ENCODE measurements around the gene SOX8. TPM values are rescaled to one million over a fixed set of nuclear protein-coding genes. Genes with fewer than 3 reads are reported as not detected.

Gene SOX8
- total RNA-seq, 1 donor from 2014 or later = 1.2 TPM

DNA sequence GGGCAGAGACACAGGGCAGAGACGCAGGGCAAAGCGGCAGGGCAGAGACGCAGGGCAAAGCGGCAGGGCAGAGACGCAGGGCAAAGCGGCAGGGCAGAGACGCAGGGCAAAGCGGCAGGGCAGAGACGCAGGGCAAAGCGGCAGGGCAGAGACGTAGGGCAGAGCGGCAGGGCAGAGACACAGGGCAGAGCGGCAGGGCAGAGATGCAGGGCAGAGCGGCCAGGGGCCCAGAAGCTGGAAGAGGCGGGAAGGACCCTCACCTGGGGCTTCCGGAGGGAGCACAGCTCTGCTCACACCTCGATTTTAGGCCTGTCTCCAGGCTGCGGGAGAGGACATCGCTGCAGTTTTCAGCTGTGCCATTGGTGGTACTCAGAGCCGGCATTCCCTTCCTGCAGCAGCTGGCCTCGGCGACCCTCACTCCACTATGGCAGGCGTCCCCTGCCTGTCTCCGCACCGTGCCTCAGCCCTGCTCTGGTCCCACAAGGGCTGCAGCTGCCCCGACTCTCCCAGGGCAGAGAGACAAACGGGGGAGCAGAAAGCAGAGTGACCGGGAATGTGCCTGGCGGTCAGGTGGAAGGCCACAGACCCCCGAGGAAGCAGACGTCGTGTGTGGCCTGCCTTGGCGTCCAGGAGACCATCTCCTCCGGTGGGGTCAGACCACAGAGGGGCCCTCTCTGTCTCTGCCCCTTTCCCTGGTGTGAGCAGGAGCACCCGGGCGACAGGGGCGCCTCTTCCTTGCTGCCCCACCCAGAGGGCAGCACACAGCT, 29.9 kb downstream of the SOX8 start:
- no peaks in the 10 kb centered on the region for H3K9me3 Mint-ChIP-seq
- peaks cover 5% of the 10 kb centered on the region for H3K27me3 Mint-ChIP-seq (ENCODE audit: low read depth)
- no peak overlapping the region for H3K4me3 Mint-ChIP-seq (ENCODE audit: low read depth)
- no peak overlapping the region for H3K27ac Mint-ChIP-seq
- intact Hi-C loops (cut with micrococcal nuclease) = no loop called here
- no peaks in the 10 kb centered on the region for H3K4me1 Mint-ChIP-seq (ENCODE audit: low read depth)
- no peak for DNase-seq (ENCODE audit: low spot score)
- H3K36me3 Mint-ChIP-seq (ENCODE audit: low read depth) = no peaks in the 10 kb centered on the region

DNA sequence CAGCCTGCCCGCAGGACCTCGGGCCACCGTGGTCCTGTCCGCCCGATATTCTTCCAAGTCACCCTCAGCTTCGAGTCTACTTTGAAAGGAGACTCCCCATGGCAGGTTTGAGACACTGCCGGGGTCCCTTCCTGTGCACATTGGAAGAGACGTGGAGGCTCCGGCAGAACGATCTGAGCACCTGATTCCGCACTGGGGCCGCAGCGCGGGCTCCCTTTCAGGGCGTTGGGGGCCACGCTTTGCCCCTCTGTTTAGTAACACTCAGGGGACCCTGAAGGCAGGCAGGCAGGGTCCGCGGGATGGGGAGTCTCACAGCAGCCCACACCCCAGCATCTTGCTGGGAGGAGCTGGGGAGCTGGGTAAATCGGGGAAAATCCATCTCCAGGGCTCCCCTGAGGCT, 30.6 kb downstream of the SOX8 start:
- H3K36me3 Mint-ChIP-seq (ENCODE audit: low read depth) = no peaks in the 10 kb centered on the region
- peaks cover 5% of the 10 kb centered on the region for H3K27me3 Mint-ChIP-seq (ENCODE audit: low read depth)
- intact Hi-C loops (cut with micrococcal nuclease) = no loop called here
- no peak overlapping the region for H3K27ac Mint-ChIP-seq
- H3K4me3 Mint-ChIP-seq (ENCODE audit: low read depth) = no peak overlapping the region
- H3K9me3 Mint-ChIP-seq = no peaks in the 10 kb centered on the region
- no peak for DNase-seq (ENCODE audit: low spot score)
- H3K4me1 Mint-ChIP-seq (ENCODE audit: low read depth) = no peaks in the 10 kb centered on the region

DNA sequence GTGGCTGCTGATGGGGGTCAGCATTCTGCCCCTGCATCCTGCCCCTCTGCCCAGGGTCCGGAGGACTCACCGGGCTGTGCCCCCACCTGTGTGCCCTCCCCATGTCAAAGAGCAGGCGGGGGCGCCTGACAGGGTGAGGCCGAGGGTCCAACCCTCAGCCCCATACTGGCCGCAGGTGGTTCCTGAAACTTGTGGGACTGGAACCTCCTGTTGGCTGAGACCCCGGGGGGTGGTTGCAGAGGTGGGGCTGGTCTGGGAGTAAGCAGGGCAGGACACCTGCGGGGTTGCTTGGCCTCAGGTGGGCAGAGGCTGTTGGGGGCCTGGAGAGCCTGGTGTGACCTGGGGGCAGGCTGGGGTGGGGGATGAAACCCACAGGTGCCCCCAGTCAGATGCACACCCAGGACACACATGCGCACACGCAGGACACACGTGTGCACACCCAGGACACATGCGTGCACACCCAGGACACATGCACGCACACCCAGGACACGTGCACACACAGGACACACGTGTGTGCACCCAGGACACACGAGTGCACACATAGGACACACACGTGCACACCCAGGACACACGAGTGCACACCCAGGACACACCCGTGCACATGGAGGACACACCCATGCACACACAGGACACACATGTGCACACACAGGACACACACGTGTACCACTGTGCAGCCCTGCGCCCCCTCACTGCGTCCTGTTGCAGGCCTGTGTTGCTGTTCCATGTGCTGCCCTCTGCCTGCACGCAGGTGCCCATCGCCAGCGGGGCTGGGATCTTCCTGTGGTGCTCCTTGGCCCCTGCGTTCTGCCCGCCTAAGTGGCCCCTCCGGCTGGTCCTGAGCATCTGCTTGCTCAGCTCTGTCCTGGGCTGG, 31.4 kb downstream of the SOX8 start:
- H3K9me3 Mint-ChIP-seq = no peaks in the 10 kb centered on the region
- DNase-seq (ENCODE audit: low spot score) = no peak
- intact Hi-C loops (cut with micrococcal nuclease) = no loop called here
- H3K4me3 Mint-ChIP-seq (ENCODE audit: low read depth) = no peak overlapping the region
- H3K27ac Mint-ChIP-seq = no peak overlapping the region
- no peaks in the 10 kb centered on the region for H3K4me1 Mint-ChIP-seq (ENCODE audit: low read depth)
- no peaks in the 10 kb centered on the region for H3K36me3 Mint-ChIP-seq (ENCODE audit: low read depth)
- H3K27me3 Mint-ChIP-seq (ENCODE audit: low read depth) = peaks cover 5% of the 10 kb centered on the region

DNA sequence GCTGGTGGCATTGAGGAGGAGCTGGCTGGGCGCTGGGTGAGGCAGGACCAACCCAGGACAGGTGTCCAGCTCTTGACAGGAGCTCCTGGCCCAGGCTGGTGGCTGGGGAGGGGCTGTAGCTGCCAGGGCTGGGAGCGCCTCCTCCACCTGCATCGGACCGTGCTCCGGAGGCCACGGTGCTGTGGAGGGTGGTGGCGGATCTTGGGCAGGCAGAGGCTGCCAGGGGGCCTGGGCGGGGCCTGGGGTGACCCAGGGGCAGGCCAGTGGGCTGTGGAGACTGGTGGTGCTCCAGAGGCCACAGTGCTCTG, 32.0 kb downstream of the SOX8 start:
- Mint-ChIP-seq H3K27ac (no peak overlapping the region), H3K4me3 (ENCODE audit: low read depth) (no peak overlapping the region), H3K27me3 (ENCODE audit: low read depth) (peaks cover 3% of the 10 kb centered on the region), H3K36me3 (ENCODE audit: low read depth) (no peaks in the 10 kb centered on the region), H3K9me3 (no peaks in the 10 kb centered on the region), H3K4me1 (ENCODE audit: low read depth) (no peaks in the 10 kb centered on the region)
- DNase-seq (ENCODE audit: low spot score) = no peak
- intact Hi-C loops (cut with micrococcal nuclease) = no loop called here

DNA sequence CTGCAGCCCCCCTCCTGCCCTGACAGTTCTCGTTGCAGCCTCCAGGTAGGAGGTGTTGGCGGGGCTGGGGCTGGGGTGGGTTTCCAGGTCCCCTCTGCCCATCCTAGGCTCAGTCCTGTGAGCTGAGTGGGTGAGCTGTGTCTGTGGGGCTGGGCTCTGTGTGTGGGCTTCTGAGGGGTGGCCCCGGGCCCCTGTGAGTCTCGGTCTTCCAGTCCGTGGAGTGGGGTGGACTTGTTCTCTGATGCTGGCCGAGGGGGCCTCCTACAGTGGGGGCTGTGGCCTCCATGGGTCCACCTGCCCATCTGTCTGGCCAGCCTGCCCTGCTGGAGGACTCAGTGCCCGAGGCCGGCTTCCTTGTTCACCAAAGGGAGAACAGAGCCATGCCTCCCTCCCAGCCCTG, 32.7 kb downstream of the SOX8 start:
- H3K4me3 Mint-ChIP-seq (ENCODE audit: low read depth) = no peak overlapping the region
- H3K36me3 Mint-ChIP-seq (ENCODE audit: low read depth) = no peaks in the 10 kb centered on the region
- H3K27ac Mint-ChIP-seq = no peak overlapping the region
- H3K27me3 Mint-ChIP-seq (ENCODE audit: low read depth) = no peaks in the 10 kb centered on the region
- no peaks in the 10 kb centered on the region for H3K4me1 Mint-ChIP-seq (ENCODE audit: low read depth)
- intact Hi-C loops (cut with micrococcal nuclease) = no loop called here
- no peak for DNase-seq (ENCODE audit: low spot score)
- no peaks in the 10 kb centered on the region for H3K9me3 Mint-ChIP-seq

DNA sequence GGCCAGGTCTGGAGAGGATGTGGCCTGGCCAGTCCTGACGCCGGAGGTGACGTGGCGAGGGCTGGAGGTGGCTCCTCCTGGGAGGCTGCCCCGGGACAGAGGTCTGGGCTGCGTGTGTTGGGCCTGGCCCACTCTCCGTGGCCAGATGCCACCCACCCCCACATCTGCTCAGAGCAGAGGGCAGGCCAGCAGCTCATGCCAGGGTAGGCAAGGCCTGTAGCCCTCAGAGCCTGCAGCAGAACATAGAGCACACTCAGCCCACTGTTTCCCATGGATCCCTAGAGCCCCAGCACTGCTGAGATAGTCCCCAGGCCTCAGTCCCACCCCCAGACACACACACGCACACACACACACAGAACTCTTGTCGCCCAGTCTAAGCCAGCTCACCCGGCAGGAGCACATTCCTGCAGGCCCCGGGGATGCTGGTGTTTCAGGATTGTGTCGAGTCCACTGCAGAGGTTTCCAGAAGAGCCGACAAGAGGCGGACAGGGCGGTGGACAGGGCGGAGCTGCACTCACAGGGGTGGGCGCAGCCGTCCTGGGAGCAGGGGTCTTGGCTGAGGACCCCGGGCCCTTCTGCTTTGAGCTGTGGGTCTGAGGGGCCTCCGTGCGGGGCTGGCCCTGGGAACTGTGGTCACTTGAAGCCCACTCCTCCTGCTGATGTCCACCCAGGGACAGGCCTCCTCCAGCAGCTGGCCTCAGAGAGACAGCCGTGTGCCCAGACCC, 33.4 kb downstream of the SOX8 start:
- Mint-ChIP-seq H3K9me3 (no peaks in the 10 kb centered on the region), H3K4me3 (ENCODE audit: low read depth) (no peak overlapping the region), H3K36me3 (ENCODE audit: low read depth) (no peaks in the 10 kb centered on the region), H3K27ac (no peak overlapping the region), H3K27me3 (ENCODE audit: low read depth) (no peaks in the 10 kb centered on the region), H3K4me1 (ENCODE audit: low read depth) (no peaks in the 10 kb centered on the region)
- intact Hi-C loops (cut with micrococcal nuclease) = no loop called here
- no peak for DNase-seq (ENCODE audit: low spot score)

DNA sequence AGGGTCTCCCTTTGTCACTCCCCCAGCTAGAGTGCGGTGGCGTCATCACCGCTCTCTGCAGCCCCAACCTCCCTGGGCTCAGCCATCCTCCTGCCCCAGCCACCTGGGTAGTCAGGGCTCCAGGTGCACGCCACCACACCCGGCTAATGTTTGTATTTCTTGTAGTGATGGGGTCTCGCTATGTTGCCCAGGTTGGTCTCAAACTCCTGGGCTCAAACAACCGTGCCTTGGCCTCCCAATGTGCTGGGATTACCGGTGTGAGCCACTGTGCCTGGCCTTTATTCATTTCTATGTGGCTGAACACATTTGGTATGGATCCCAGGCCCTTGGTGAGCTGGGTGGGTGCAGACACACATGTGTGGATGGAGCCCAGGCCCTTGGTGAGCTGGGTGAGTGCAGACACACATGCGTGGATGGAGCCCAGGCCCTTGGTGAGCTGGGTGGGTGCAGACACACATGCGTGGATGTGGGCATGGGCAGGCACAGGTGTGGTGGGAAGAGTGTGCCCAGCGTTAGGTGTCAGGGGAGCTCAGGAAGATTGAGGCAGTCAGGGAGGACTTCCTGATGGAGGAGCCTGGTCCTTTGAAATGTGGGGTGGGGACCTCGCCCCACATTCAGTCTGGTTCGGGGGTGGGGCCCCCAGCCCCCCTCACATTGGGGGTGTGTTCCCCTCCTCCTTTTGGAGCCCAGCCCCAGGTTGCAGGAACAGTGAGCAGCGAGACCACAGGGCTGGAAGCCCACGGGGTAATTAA, 37.1 kb downstream of the SOX8 start:
- H3K27ac Mint-ChIP-seq = no peak overlapping the region
- H3K36me3 Mint-ChIP-seq (ENCODE audit: low read depth) = no peaks in the 10 kb centered on the region

DNA sequence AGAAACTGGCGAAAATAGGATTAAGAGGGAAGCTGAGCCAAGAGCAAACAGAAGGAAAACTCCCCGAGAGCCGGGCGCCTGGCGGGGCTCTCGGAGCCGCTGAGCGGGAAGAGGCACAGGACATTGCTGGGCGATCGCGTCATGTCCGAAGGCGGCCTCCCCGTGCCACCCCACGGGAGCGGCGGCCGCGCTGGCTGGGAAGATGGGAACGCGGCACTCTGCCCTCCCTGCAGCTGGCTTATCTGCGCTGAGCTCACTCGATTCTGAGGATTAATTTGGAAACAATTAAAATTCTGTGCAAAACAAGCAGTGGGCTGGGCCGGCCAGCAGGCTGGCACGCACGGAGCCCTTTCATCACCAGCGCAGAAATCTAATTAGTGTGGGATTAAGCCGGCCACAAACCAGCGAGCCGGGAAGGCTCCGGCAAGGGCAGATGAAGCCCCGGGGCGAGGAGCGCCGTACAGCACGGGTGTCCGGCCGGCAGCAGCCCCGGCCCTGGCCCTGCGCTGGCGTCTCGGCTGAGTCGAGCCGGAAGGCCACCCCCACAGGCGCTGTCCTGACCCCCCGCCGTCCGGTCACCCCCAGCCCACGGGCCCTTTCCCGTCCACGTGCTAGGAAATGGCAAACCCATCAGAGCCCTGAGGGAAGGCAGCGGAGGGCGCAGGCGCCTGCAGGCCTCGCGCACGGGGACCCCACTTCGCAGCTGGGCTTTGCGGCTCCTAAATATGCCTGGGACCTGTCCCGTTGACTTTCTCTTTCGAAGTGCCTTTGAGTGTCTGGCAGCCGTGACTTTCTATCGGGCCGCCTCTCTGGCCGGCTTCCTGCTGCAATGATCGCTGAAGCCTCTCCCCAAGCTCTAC, 37.9 kb downstream of the SOX8 start:
- no peak overlapping the region for H3K4me3 Mint-ChIP-seq (ENCODE audit: low read depth)
- no peaks in the 10 kb centered on the region for H3K27me3 Mint-ChIP-seq (ENCODE audit: low read depth)
- no peaks in the 10 kb centered on the region for H3K4me1 Mint-ChIP-seq (ENCODE audit: low read depth)
- no peaks in the 10 kb centered on the region for H3K36me3 Mint-ChIP-seq (ENCODE audit: low read depth)
- H3K9me3 Mint-ChIP-seq = no peaks in the 10 kb centered on the region
- intact Hi-C loops (cut with micrococcal nuclease) = no loop called here
- DNase-seq (ENCODE audit: low spot score) = no peak
- H3K27ac Mint-ChIP-seq = no peak overlapping the region

More for the DNA sequence above, 37.1 kb downstream of the SOX8 start:
- Mint-ChIP-seq H3K27me3 (ENCODE audit: low read depth) (no peaks in the 10 kb centered on the region), H3K9me3 (no peaks in the 10 kb centered on the region), H3K4me3 (ENCODE audit: low read depth) (no peak overlapping the region), H3K4me1 (ENCODE audit: low read depth) (no peaks in the 10 kb centered on the region)
- no peak for DNase-seq (ENCODE audit: low spot score)
- intact Hi-C loops (cut with micrococcal nuclease) = no loop called here

DNA sequence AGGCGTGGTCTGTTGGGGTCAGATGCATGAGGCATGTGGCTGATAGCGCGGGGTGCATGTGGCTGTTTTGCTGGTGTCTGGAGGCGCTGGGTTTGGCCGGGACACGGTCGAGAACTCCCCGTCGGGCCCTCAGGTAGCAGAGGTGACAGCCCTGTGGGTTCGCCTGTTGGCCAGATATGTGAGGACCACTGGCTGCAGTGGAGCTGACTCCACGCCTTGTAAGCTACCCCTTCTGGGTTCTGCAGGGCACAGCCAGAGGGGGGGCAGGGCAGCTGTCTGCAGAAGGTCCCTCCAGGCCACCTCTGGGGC, 38.5 kb downstream of the SOX8 start:
- H3K9me3 Mint-ChIP-seq = no peaks in the 10 kb centered on the region
- DNase-seq (ENCODE audit: low spot score) = no peak
- H3K4me3 Mint-ChIP-seq (ENCODE audit: low read depth) = no peak overlapping the region
- H3K4me1 Mint-ChIP-seq (ENCODE audit: low read depth) = no peaks in the 10 kb centered on the region
- intact Hi-C loops (cut with micrococcal nuclease) = no loop called here
- H3K36me3 Mint-ChIP-seq (ENCODE audit: low read depth) = no peaks in the 10 kb centered on the region
- no peak overlapping the region for H3K27ac Mint-ChIP-seq
- H3K27me3 Mint-ChIP-seq (ENCODE audit: low read depth) = no peaks in the 10 kb centered on the region

DNA sequence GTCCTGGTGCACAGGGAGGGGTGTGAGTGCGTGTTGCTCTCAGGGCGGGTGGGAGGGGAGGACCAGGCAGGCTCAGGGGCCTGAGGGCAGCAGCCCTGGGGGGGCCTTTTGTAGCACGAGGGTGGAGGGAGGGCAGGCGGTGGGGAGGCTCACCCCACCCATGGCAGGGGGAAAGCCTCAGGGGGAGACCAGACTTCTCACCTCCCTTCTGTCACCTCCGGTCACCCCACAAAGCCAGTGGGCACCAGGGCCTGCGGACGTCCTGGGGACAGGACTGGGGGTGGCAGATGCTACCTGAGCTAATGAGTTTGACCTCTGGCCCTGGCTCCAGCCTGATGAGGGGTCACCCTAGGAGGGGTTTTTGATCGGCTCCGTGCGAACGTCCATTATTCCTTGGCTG, 39.0 kb downstream of the SOX8 start:
- Mint-ChIP-seq H3K4me1 (ENCODE audit: low read depth) (no peaks in the 10 kb centered on the region), H3K36me3 (ENCODE audit: low read depth) (no peaks in the 10 kb centered on the region), H3K9me3 (no peaks in the 10 kb centered on the region), H3K27me3 (ENCODE audit: low read depth) (no peaks in the 10 kb centered on the region), H3K4me3 (ENCODE audit: low read depth) (no peak overlapping the region), H3K27ac (no peak overlapping the region)
- DNase-seq (ENCODE audit: low spot score) = no peak
- intact Hi-C loops (cut with micrococcal nuclease) = no loop called here

DNA sequence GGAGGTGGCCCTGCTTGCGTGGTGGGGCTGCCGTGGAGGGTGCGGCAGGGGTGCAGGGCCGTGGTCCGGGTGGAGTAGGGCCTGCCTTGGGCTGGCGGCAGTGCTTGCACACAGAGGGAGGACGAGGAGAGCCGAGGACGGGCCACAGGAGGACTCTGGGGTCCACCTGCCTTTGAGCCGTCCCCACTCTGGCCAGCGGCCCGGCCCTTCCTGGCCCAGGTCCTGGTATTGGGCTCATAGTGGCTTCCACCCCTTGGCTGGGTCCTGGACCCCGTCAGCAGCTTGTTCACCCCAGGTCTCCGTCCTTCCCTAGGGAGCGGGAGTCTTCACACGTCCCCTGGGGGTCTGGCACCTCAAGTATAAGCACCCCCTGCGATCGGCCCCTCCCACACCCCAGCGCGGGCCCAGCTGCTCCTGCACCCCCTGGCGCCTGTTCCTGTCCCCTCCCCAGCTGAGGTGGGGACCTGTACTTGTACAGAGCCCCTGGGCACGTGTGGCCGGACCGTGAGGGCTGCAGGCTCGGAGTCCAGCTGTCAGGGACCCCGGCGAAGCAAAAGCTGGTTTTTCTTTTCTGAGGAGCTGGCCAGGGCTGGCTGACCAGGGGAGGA, 40.1 kb downstream of the SOX8 start:
- no peaks in the 10 kb centered on the region for H3K36me3 Mint-ChIP-seq (ENCODE audit: low read depth)
- intact Hi-C loops (cut with micrococcal nuclease) = no loop called here
- H3K27ac Mint-ChIP-seq = no peak overlapping the region
- no peak overlapping the region for H3K4me3 Mint-ChIP-seq (ENCODE audit: low read depth)
- H3K4me1 Mint-ChIP-seq (ENCODE audit: low read depth) = no peaks in the 10 kb centered on the region
- no peak for DNase-seq (ENCODE audit: low spot score)
- no peaks in the 10 kb centered on the region for H3K9me3 Mint-ChIP-seq
- no peaks in the 10 kb centered on the region for H3K27me3 Mint-ChIP-seq (ENCODE audit: low read depth)

DNA sequence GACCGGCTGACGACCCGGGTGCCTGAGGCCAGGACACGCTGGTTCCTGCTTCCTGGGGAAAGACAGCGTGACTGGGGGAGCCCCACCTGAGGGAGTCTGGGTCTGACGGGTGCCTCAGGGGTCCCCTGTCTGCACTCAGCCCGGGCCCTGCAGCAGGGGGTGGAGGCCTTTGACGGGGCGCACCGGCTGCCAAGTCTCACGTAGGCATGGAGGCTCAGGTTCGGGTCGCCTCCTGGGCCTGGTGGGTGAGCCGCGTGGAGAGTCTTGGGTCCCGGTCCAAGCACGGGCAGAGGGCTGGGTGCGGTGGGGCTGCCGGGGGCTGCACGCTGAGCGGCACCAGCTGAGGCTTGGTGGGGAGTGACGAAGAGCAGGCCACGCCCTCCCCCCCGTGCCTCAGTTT, 40.9 kb downstream of the SOX8 start:
- Mint-ChIP-seq H3K27ac (no peak overlapping the region), H3K36me3 (ENCODE audit: low read depth) (no peaks in the 10 kb centered on the region), H3K27me3 (ENCODE audit: low read depth) (no peaks in the 10 kb centered on the region), H3K9me3 (no peaks in the 10 kb centered on the region), H3K4me1 (ENCODE audit: low read depth) (no peaks in the 10 kb centered on the region), H3K4me3 (ENCODE audit: low read depth) (no peak overlapping the region)
- intact Hi-C loops (cut with micrococcal nuclease) = no loop called here
- no peak for DNase-seq (ENCODE audit: low spot score)
